C4-2B (cell line): ENCODE data around the gene TFIP11.

ENCODE experiments used
- H3K27ac ChIP-seq: fragments of 450-650 bp; 2 replicates; pipeline ENCODE4 v1.5.1; 2017
- ZFX ChIP-seq: fragments of 450-650 bp; IDR thresholded peaks from 2 replicates; pipeline ENCODE4 v1.6.1; 2017
- TF ChIP-seq, protein P1 (sequence below): fragments of 450-650 bp; conservative IDR thresholded peaks from 2 replicates; pipeline ENCODE4 v1.5.1; 2017; ENCODE audit warnings: mild to moderate bottlenecking

The TFIP11 gene

DNA sequence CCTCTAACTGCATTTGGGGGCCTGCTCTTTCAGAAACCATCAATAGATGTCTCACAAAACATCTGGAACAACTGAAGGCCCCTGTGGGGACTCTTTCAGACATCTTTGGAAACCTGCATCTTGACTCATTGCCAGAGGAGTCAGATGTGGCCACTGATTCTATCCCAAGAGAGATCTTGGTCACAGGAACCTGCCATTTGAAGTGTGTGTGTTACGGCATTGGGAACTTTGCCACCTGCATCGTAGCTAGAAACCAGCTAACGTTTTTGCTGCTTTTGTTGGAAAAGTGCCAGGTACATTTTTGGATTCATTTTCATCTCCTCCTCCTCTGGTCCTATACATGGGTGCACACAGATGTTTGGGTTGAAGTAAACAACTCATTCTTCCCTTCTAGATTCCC lies 24.3 kb downstream of the TFIP11 start:
- TF ChIP-seq, protein P1, sequence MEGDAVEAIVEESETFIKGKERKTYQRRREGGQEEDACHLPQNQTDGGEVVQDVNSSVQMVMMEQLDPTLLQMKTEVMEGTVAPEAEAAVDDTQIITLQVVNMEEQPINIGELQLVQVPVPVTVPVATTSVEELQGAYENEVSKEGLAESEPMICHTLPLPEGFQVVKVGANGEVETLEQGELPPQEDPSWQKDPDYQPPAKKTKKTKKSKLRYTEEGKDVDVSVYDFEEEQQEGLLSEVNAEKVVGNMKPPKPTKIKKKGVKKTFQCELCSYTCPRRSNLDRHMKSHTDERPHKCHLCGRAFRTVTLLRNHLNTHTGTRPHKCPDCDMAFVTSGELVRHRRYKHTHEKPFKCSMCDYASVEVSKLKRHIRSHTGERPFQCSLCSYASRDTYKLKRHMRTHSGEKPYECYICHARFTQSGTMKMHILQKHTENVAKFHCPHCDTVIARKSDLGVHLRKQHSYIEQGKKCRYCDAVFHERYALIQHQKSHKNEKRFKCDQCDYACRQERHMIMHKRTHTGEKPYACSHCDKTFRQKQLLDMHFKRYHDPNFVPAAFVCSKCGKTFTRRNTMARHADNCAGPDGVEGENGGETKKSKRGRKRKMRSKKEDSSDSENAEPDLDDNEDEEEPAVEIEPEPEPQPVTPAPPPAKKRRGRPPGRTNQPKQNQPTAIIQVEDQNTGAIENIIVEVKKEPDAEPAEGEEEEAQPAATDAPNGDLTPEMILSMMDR, result no peak
- no peak for TF ChIP-seq ZFX
- no peak overlapping the region for H3K27ac ChIP-seq

DNA sequence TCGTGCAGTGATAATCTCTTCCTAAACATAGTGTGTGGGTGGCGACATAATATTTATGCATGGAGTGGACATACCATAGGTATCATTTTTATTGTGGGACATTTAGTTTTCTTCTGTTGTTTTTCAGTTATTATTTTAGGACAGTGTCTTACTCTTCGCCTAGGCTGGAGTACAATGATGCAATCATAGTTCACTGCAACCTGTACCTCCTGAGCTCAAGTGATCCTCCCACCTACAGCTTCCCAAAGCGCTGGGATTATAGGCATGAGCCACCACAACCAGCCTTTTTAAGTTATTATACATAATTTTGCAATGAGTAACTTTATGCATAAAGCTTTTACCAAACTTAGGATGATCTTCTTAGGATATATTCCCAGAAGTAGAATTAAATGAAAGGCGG lies 25.9 kb downstream of the TFIP11 start:
- no peak overlapping the region for H3K27ac ChIP-seq

DNA sequence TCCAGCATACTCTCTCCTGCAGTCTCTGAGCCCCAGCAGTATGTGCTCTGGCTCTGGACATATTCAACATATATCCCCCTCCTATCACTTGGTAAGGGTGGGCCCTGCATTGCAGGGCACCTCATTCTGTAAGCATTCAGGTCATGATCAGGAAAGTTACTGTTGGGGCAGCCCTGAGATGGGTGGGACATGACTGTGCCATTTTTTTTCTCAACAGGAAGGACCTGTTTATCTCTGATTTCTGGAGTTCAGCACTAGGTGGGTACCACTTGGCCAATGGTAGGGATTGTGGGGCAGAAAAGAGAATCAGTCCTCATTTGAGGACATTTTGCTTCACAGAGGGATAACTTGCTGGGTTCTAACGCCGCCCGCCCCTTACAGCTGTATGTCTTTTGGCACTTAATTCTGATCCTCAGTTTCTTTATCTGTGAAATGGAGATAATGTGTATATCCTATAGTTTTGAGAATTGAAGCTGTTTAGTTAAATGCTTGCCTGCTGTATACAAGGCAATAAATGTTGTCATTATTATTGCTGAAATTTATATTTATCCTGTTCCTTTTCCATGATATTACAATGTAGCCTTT lies 26.4 kb downstream of the TFIP11 start:
- TF ChIP-seq, protein P1, result no peak
- TF ChIP-seq ZFX, result no peak
- H3K27ac ChIP-seq, result no peak overlapping the region

More for the DNA sequence above, 25.9 kb downstream of the TFIP11 start:
- TF ChIP-seq, protein P1, result no peak
- no peak for TF ChIP-seq ZFX

DNA sequence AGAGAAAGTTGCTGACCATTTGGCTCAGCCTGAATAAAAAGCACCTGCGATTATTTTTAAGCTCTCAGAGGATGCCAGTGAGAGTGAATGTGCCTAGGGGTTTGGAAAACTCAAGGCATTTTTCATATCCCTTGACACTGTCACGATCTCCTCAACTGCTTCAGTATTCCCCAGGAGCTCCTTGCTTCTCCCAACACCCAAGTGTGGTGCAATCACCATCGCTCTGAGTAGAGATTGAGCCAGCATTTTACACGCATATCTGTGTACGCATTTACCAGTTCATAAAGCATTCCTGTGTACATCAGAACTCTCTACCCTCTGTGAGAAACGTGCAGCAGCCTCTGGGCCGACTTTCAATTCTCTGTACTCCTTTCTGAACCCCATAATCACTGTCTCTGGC lies 27.3 kb downstream of the TFIP11 start:
- no peak for TF ChIP-seq ZFX
- H3K27ac ChIP-seq, result no peak overlapping the region

DNA sequence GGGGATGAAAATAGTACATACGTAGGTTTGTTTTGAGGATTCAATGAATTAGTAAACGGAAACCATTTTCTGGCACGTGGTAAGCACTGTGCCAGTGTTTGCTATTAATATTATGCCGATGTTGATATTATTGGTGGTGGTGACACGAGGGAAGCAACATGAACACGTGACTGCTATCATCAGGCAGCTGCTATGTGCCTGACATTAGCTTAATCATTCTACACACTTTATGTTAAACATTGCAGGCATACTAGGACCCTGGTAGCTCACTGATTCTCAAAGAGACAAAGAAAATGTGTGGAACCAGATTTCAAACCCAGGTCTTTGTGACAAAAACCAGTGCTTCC lies 27.9 kb downstream of the TFIP11 start:
- H3K27ac ChIP-seq, result peak overlapping the region; percentile 96
- TF ChIP-seq, protein P1, result no peak
- TF ChIP-seq ZFX, result no peak

DNA sequence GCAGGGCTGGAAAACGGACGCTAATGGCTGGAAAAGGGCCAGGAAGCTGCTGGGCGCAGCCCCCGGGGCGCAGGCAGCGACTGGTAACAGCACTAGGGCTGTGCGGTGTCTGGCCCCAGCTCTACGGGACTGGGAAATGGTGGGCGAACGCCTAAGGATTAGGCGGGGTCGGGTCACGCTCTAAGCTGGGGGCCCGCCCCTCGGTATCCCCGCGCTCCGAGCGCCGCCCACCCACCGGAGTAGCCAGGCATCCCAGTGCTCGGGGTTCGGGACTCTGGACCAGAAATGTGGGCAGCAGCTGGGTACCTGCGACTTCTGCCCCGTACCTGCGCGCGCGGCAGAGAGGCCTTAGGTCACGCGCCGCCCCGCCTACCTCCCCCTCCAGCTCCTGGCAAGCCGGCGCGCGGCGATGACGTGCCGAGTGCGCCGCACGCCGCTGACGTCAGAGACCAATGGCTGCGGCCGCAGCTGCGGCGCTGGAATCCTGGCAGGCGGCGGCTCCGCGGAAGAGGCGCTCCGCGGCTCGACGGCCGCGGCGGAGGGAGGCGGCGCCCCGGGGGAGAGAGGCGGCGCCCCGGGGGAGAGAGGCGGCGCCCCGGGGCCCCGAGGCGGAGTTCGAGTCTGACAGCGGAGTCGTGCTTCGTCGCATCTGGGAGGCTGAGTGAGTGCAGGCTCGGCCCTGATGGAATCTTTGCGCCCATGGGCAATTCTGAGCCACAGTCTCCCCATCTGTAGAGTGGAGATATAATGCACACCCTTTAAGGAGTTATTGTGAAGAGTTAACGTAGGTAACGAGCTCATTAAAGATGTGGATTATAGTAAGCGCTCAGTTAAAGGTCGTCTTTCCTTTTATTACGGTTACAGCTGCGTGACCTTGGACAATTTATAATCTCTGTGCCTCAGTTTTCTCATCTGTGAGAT lies 28.6 kb downstream of the TFIP11 start, which contains the start of the genes HPS4 and SRRD:
HPS4 (minus strand) TSS at position 345 of the 921 bp plus-strand sequence. CDS start 2,021 bp downstream, outside the sequence.
SRRD (plus strand) TSS at position 439 of the 921 bp plus-strand sequence; CDS start at position 453, 14 bp downstream.
- TF ChIP-seq ZFX, result peak; percentile 70
- TF ChIP-seq, protein P1, result no peak
- H3K27ac ChIP-seq, result peak within 1 kb of the TSS; percentile 96

DNA sequence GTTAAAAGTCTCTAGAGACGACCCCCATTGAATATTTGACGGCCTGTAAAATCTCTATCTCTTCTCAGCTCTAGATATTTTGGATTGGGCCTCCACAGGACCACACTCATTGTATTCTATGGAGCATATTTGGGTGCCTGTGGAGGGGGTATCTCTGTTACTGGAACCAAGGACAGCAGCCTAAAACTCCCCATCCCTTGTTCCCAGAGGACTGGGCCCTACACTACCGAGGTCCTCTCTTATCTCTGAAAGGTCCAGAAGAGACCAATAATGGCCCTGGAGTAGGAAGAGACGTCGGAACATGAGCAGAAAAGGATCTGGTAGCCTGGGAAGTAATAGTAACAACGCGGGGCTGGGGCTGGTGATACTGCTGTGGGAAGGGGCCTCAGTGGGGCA lies 29.2 kb downstream of the TFIP11 start:
- TF ChIP-seq, protein P1, result no peak
- H3K27ac ChIP-seq, result peak overlapping the region; percentile 96
